ENCODE results near the gene CNTN5.

CNTN5 gene

DNA sequence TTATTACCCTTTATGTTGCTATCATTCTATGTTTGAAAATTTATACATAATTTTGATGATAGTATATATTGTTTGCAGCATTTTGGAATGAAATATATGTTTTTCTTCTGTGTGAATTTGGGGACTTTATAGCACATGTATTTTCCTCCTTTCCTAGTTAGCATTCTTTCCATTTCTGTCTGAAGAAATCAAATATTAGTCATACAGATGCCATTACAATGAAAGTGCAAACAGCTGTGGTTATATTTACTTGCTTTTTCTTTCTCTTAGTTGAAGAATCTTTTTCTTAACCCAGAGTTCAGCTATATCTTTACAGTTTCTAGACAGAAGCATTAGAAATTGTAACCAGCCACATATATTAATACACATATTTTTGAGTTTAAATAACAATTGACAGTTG lies 913.3 kb downstream of the CNTN5 start:
- DNase-seq (ENCODE audit: low spot score) = no peak

DNA sequence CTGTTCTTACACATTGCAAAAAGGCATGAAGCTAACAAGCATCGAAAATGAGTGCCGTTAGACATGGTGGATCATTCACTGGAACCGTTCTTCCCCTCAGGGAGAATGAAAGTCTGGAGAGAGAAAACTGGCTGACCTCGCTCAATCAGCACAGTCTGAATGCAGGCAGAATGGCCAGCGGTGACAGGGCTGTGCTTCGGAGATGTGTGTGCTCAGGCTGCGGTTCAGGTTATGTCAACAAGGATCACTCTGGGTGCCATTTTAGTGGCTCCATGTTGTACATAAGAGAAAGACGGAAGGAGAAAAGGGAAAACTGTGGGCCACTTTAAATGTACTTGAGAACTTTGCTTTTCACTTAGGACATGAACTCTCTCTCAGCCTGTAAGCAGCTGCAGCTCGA lies 916.6 kb downstream of the CNTN5 start:
- DNase-seq (ENCODE audit: low spot score) = no peak

GRCh38 chr11:99952816-99953215 lies 932.1 kb downstream of the CNTN5 start:
- no peak for DNase-seq (ENCODE audit: low spot score)

DNA sequence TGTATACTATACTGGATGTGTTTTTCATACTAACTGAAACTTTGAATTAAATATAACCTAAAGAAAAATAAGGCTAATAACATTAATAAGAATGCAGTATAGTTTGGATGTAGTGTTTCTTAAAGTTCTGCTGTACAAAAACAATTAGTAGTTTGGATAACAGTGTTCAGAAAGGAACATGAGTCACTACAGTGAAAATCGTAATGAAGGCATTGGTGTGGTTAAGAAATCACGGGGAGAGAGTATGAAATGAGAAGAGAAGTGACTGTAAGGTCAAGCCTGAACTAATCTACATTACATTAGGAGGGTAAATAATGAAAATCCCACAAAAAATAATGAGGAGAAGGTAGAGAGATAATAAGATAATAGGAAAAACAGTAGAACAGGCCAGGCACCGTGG lies 939.8 kb downstream of the CNTN5 start:
- DNase-seq (ENCODE audit: low spot score) = no peak

DNA sequence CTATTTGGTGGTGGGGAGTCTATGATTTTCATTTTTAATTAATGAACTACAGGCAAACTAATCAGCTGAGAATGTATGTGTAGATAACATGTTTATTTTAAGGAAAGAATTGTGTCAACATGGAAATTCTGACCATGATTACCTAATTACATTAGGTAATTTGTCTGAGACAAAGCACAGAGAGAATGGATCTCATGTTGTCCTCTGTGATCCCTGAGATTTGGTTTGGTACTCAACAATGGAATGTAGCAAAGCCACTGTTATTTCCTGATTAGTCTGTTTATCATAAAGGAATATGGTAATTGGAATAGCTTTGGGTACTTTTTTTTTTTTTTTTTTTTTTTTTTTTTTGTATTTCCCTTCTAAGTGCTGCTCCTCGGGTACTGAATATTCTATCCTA lies 947.6 kb downstream of the CNTN5 start:
- DNase-seq (ENCODE audit: low spot score) = no peak

GRCh38 chr11:99973993-99974392 lies 953.2 kb downstream of the CNTN5 start:
- DNase-seq (ENCODE audit: low spot score) = no peak

- DNase-seq (ENCODE audit: low spot score) = no peak
These were observed 958.3 kb downstream of the CNTN5 start for GRCh38 chr11:99979042-99979441.

GRCh38 chr11:99987821-99988470 lies 967.2 kb downstream of the CNTN5 start:
- no peak for DNase-seq (ENCODE audit: low spot score)

DNA sequence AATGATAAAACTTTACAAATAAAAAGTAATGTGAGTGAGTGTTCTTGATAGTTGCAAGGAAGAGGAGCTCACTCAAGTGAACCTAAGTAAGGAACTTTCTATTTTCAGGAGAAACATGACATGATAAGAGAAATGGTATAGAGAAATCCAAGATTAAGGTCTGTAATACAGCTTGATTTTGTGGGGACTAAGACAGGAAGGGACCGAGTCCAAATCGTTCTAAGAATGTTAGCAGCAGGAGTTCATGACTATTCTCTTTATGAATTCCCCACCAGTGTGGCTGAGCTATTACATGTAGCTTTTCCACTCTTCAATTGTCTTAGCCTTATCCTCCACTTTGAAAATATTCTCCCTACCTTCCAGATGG lies 967.7 kb downstream of the CNTN5 start:
- no peak for DNase-seq (ENCODE audit: low spot score)

DNA sequence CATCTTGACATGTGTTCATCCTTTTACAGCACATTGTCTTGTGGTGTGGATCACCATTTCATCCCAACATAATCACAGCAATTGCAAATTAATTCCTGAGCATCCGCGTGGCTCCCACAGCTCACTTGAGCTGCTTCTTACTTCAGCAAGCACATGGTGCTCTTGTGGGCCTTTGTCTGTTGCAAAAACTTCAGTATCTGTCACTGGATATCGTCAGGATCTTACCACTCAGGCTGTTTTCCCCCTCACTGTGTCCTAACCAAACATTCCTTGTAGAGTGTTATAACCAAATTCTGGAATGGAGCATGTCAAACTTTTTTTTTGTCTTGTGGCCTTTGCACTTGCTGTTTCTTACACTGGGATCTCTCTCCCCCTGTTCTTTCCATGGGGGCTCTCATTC lies 983.2 kb downstream of the CNTN5 start:
- DNase-seq (ENCODE audit: low spot score) = no peak

DNA sequence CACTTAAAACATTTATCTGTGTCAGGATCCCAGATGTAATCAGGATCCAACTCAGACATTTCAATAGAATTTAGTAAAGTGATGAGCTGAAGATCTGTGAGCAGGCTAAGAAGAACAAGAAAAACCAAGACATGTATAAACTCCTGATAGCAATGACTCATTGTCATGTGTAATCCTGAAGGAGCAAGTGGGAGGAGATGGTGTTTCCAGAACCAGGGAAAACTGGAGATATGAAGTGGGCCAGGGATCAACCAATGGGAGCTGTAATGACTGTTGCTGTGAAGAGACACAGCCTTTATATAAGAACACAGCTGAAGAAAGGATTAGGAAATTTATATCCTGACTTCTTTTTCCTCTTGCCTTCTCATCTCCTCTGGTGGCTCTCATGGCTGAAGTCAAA lies 983.8 kb downstream of the CNTN5 start:
- no peak for DNase-seq (ENCODE audit: low spot score)

- DNase-seq (ENCODE audit: low spot score) = no peak
These were observed 987.7 kb downstream of the CNTN5 start for GRCh38 chr11:100008417-100008816.

DNA sequence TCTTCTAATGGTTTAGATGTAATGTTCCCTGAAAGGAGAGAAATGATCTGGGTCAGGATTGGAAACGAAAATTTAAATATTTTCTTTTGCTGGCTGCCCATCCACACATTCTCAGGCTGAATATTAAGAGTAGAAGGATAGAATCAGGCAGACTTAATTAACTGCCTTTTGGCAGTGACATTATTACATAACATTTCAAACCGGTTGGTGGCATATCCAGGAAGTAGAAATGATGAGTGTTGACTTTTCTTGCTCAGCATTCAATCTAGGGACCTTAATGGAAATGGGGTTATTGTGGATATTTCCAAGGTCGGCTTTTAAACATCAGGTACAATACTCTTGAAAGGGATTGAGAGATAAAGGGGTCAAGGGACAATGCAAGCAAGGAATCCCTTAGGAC lies 989.0 kb downstream of the CNTN5 start:
- DNase-seq (ENCODE audit: low spot score) = no peak

GRCh38 chr11:100010393-100010792 lies 989.6 kb downstream of the CNTN5 start:
- no peak for DNase-seq (ENCODE audit: low spot score)

DNA sequence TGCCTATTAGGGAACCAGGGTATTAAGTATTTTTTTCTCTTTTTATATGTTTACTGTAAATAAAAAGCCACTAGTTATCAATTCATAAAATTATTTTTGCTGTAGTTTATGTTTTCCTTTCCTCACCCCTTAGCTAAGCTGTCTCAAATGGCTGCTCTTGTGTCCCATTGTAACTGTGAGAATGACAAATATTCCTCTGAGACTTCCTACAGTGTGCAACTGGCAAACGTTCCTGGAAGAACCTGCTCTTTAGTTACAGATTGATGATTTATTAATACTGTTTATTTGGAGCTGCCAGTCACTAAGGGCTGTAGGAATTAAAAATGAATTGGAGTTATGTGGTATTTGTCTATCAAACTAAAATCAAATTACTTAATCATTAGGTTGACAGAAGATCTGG lies 990.9 kb downstream of the CNTN5 start:
- DNase-seq (ENCODE audit: low spot score) = no peak

- no peak for DNase-seq (ENCODE audit: low spot score)
These were observed 992.3 kb downstream of the CNTN5 start for GRCh38 chr11:100013011-100013410.

- DNase-seq (ENCODE audit: low spot score) = no peak
These were observed 1011.2 kb downstream of the CNTN5 start for GRCh38 chr11:100031973-100032372.

DNA sequence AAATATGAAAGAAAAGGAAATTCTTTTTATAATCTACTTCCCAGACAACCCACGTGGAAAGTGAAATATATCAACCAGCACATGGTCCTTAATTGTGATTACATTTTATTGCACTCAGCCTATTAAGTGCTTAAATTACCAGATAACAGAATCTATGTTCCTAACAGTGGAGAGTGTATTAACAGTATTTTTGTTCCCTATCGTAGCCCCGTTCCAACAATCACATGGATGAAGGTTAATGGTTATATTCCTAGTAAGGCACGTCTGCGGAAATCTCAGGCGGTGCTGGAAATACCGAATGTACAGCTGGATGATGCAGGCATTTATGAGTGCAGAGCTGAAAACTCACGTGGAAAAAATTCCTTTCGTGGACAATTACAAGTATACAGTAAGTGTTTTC lies 1040.3 kb downstream of the CNTN5 start:
- no peak for DNase-seq (ENCODE audit: low spot score)

DNA sequence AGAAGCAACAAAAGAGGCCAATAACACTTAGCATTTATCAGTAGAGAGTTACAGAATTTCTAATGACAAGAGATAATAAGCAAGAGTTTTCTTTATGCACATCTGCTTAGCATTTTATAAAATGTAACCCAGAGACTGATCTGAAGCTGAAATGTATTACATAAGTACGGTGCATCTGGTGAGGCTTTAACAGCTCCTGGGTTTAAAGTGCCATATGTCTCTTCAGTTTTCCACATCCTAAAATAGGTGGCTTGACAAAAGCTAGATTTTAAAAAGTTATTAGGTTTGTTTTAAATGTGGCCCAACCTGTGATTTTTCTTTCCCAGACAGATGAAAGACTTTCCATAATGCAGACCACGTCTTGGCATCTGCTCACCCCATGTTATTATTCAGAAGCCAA lies 1045.7 kb downstream of the CNTN5 start:
- no peak for DNase-seq (ENCODE audit: low spot score)

DNA sequence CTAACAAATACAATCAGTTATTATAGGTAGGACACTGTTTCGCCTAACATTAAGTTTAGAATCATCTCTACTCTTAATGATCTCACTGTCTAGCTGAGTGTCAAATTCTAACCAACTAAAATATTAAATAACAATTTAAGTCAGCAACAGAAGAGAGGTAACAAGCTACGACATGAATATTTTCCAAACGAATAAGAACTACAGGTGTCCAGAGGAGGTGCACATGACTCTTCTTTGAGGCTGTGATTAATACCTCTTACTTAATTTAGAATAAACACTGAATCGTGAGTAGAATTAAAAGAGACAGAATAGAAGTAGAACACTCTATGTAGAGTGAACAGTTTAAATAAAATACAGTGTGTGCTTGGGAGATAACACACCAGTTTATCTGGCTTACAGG lies 1047.4 kb downstream of the CNTN5 start:
- DNase-seq (ENCODE audit: low spot score) = no peak

DNA sequence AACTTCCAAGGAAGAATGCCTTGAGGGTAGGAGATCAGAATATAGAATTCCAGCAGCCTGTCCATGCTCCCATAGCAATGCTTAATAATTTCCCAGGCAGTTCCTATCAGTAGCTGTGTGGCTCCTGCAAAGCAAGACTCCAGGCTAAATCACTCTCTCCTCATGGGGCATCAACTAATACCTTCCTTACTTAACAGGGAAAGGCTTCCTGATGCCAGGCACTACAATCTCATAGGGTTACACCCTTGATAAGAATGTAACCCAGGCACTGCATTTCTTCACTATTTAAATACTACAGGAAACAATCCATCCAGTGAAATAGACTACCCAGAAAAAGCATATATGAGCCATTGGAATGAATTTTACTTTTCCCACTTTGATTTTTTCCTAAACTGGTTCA lies 1051.4 kb downstream of the CNTN5 start:
- DNase-seq (ENCODE audit: low spot score) = no peak

DNA sequence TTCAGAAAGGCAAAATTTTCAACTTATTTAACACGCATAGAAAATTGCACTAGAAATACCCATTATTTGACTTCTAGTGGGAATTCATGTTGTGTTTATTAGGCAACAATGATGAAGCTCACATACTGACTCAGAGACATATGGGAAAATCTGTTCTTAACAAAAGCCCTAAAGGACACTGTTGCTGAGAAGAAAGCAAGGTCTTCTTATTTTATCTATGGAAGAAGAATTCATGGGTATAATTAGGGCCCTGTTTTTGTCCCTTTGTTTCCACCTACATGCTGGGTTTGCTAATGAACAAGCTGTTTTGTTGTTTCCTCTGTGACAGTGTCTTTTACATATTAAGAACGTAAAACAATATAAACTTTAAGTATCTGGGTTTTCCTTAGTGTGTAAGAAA lies 1059.6 kb downstream of the CNTN5 start:
- no peak for DNase-seq (ENCODE audit: low spot score)

DNA sequence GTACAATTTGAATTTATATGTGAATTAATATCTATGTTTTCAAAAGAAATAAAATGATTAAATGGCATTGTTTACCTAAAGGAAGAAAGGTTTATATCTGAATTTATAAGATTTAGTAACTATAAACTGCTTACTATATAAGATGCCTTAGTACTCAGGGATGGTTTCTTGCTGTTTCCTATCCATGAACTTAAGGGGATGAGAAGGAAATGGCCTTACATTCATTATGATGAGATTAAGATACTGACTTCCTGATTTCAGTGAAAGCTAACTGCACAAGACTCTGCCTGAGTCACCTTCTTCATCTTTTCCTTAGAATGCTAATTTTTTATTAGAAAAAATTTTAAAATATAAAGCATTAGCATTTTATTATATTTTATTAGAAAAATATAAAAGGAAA lies 1060.1 kb downstream of the CNTN5 start:
- no peak for DNase-seq (ENCODE audit: low spot score)

DNA sequence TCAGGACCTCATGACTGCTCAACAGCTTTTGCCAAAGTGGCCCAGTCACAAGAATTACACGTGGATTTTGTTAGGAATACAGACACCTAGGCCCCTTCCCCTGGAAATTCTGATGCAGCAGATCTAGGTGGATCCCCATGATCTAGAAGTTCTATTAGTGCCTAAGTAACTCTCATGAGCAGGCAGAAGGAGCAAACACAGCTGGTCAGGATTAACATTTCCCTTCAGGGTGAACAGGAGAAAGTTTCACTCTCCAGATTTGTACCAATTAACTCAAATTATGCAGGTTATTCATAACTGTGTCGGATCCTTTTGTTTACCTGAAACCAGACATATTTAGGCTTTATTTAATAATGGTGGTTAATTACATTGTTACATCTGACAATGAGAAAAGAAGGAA lies 1072.9 kb downstream of the CNTN5 start:
- no peak for DNase-seq (ENCODE audit: low spot score)
